KBM-7 (cell line): ENCODE data around the gene MT1H.
"Not testable (repeated sequence)": the region's sequence is repeated elsewhere in the genome, so short reads cannot be mapped to it uniquely, and the experiment has no call there.

Experiments
- DNase-seq: peaks from one replicate; pipeline ENCODE4 v3.0.0-alpha.2; 2015
- in situ Hi-C: fragments of 300-500 bp; cut with MboI; formaldehyde crosslinking; loops from 2 replicates; pipeline ENCODE4 v1.14.3; 2020; ENCODE audit warnings: low sequenced_read_pairs, low pct_unique_long_range_greater_than_20kb, mixed read lengths

The MT1H gene

GRCh38 chr16:56702836-56703235 is 33.2 kb downstream of the MT1H start:
- DNase-seq = no peak

GRCh38 chr16:56708525-56709442 is 39.2 kb downstream of the MT1H start:
- DNase-seq = no peak

More at GRCh38 chr16:56702836-56703235, 33.2 kb downstream of the MT1H start:
- in situ Hi-C loops = no loop called here

GRCh38 chr16:56709443-56710040 is 39.9 kb downstream of the MT1H start:
- DNase-seq = no peak
- in situ Hi-C loops = no loop called here

More at GRCh38 chr16:56708525-56709442, 39.2 kb downstream of the MT1H start:
- in situ Hi-C loops = no loop called here

GRCh38 chr16:56710181-56710737 is 40.6 kb downstream of the MT1H start:
- in situ Hi-C loops = no loop called here
- DNase-seq = no peak

GRCh38 chr16:56711862-56712261 is 42.2 kb downstream of the MT1H start:
- no peak for DNase-seq
- in situ Hi-C loops = no loop called here

- in situ Hi-C loops = no loop called here
- no peak for DNase-seq
Measured at GRCh38 chr16:56713794-56714193, 44.2 kb downstream of the MT1H start.

GRCh38 chr16:56715126-56715525 is 45.5 kb downstream of the MT1H start:
- in situ Hi-C loops = no loop called here
- no peak for DNase-seq

GRCh38 chr16:56716761-56717160 is 47.1 kb downstream of the MT1H start:
- in situ Hi-C loops = no loop called here
- DNase-seq = no peak

GRCh38 chr16:56717532-56717931 is 47.9 kb downstream of the MT1H start:
- DNase-seq, in situ Hi-C loops: not testable (repeated sequence)
